Activated T-cell treated with anti-CD3 and anti-CD28 coated beads for 4 hours (primary cell): ENCODE measurements around the gene ALOXE3.

Source experiments
- DNase-seq: peaks from one replicate; pipeline ENCODE4 v3.0.0-alpha.2; 2020

The ALOXE3 gene

GRCh38 chr17:8153957-8154607 is 35.8 kb upstream of the ALOXE3 start:
- DNase-seq: peak; percentile 90

- peak; percentile 55 for DNase-seq
Observed at GRCh38 chr17:8153525-8153956, 35.2 kb upstream of the ALOXE3 start.

- DNase-seq: no peak
Observed at GRCh38 chr17:8153031-8153451, 34.7 kb upstream of the ALOXE3 start.

GRCh38 chr17:8152112-8152775 is 33.9 kb upstream of the ALOXE3 start, which contains the start of gene PER1:
TSS of gene PER1 (minus strand) at chr17:8152404. CDS start at chr17:8150706, 1,698 bp downstream.
- peak; percentile 71 for DNase-seq

- no peak for DNase-seq
Observed at GRCh38 chr17:8151641-8152111, 33.4 kb upstream of the ALOXE3 start.

- peak; percentile 83 for DNase-seq
Observed at GRCh38 chr17:8151120-8151640, 32.9 kb upstream of the ALOXE3 start.

GRCh38 chr17:8150194-8151119 is 32.1 kb upstream of the ALOXE3 start:
- no peak for DNase-seq

GRCh38 chr17:8149419-8150193 is 31.3 kb upstream of the ALOXE3 start:
- DNase-seq: no peak

- DNase-seq: no peak
Observed at GRCh38 chr17:8148560-8148959, 30.2 kb upstream of the ALOXE3 start.

- DNase-seq: no peak
Observed at GRCh38 chr17:8147805-8148404, 29.6 kb upstream of the ALOXE3 start.

- DNase-seq: no peak
Observed at GRCh38 chr17:8147141-8147804, 29.0 kb upstream of the ALOXE3 start.

- no peak for DNase-seq
Observed at GRCh38 chr17:8146381-8147140, 28.2 kb upstream of the ALOXE3 start.

GRCh38 chr17:8145811-8146210 is 27.5 kb upstream of the ALOXE3 start:
- no peak for DNase-seq

- no peak for DNase-seq
Observed at GRCh38 chr17:8144401-8145231, 26.3 kb upstream of the ALOXE3 start.

GRCh38 chr17:8143581-8144400 is 25.5 kb upstream of the ALOXE3 start:
- DNase-seq: no peak

- DNase-seq: no peak
Observed at GRCh38 chr17:8142887-8143580, 24.7 kb upstream of the ALOXE3 start.

GRCh38 chr17:8142158-8142886 is 24.0 kb upstream of the ALOXE3 start:
- no peak for DNase-seq
